ENCODE data around the gene MEF2C. TPM values are rescaled to one million over a fixed set of nuclear protein-coding genes. Genes with fewer than 3 reads are reported as not detected.

The MEF2C gene
- total RNA-seq, 3 donors from 2014 or later (not counting 1 experiment from before 2014, with no cell fraction given), result 9.2 to 22.0 (median 18.3) TPM

DNA sequence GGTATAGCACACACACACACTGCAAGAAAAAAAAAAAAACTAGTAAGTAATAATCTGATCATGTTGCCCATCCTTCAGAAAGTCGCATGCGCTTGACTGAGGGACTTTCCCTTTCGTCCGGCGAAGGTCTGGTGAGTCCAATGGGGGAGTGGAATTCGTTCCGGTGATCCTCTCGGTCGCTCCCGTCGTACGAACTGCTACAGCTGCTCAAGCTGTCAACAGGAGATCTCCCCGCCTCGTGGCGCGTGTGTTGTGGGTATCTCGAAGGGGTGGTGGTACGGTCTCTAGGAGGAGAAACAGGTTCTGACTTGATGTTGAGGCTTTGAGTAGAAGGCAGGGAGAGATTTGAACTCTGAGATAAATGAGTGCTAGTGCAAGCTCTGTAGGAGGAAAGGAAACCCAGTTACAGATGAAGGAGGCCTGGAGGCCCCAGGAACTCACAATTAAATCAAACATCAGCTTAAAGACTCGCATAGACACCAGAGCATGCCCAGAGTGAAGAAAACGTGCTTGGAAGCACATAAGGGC, 160.4 kb downstream of the MEF2C start:
- no peak overlapping the region for H3K4me3 Mint-ChIP-seq
- H3K4me1 Mint-ChIP-seq, result no peaks in the 10 kb centered on the region
- H3K36me3 Mint-ChIP-seq, result no peaks in the 10 kb centered on the region
- Histone ChIP-seq H3K9me3 (ENCODE audit: control insufficient read depth, insufficient read depth, low read length) (no peaks in the 10 kb centered on the region), H3K4me1 (ENCODE audit: control insufficient read depth, insufficient read depth, low read length) (no peaks in the 10 kb centered on the region), H3K27me3 (ENCODE audit: control insufficient read depth, insufficient read depth, low read length) (no peaks in the 10 kb centered on the region), H3K36me3 (ENCODE audit: control insufficient read depth, insufficient read depth, low read length) (peaks cover 2% of the 10 kb centered on the region), H3K4me3 (ENCODE audit: low read length) (no peak overlapping the region), H3K27ac (ENCODE audit: low read length) (no peak overlapping the region)
- no peak for TF ChIP-seq CTCF (IDR thresholded peaks at IDR 0.05)
- H3K9me3 Mint-ChIP-seq, result no peaks in the 10 kb centered on the region
- H3K27ac Mint-ChIP-seq, result no peak overlapping the region
- ATAC-seq (no peak), DNase-seq (no peak)
- H3K27me3 Mint-ChIP-seq (ENCODE audit: low read depth in 2 of 2), result no peaks in the 10 kb centered on the region
- 91% methylated on average over 20 of the region's 20 CpGs for WGBS (ENCODE audit: insufficient coverage)
- intact Hi-C loops (cut with micrococcal nuclease), result loop anchor here (10.0 kb wide), 1 partner anchor 1442 kb away; no protein-coding TSS in a partner anchor

DNA sequence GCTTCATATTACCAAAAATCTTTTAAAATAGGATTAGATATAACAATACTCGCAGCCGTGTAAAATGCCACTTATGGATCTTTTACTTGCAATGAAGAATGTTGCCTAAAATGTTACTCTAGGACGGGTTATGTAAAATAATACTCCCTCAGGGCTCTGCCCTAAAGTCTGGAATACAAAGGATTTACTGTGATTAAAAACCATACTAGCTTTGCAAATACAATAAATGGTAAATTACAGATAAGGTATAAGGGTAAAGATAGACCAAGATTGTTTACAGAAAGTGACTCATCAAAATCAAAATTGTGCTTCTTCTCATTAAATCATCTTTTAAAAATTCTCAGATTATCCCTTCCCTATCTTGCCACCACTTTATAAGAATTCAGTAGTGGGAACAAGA, 163.6 kb downstream of the MEF2C start:
- Histone ChIP-seq H3K36me3 (ENCODE audit: control insufficient read depth, insufficient read depth, low read length) (no peaks in the 10 kb centered on the region), H3K9me3 (ENCODE audit: control insufficient read depth, insufficient read depth, low read length) (no peaks in the 10 kb centered on the region), H3K4me1 (ENCODE audit: control insufficient read depth, insufficient read depth, low read length) (no peaks in the 10 kb centered on the region), H3K27me3 (ENCODE audit: control insufficient read depth, insufficient read depth, low read length) (no peaks in the 10 kb centered on the region), H3K4me3 (ENCODE audit: low read length) (no peak overlapping the region), H3K27ac (ENCODE audit: low read length) (no peak overlapping the region)
- intact Hi-C loops (cut with micrococcal nuclease), result no loop called here
- H3K9me3 Mint-ChIP-seq, result no peaks in the 10 kb centered on the region
- no peaks in the 10 kb centered on the region for H3K27me3 Mint-ChIP-seq (ENCODE audit: low read depth in 2 of 2)
- no peak overlapping the region for H3K27ac Mint-ChIP-seq
- no peak for TF ChIP-seq CTCF (IDR thresholded peaks at IDR 0.05)
- H3K4me3 Mint-ChIP-seq, result no peak overlapping the region
- ATAC-seq (no peak), DNase-seq (no peak)
- WGBS (ENCODE audit: insufficient coverage), result 100% methylated on average over 1 of the region's 3 CpGs
- H3K36me3 Mint-ChIP-seq, result no peaks in the 10 kb centered on the region
- H3K4me1 Mint-ChIP-seq, result no peaks in the 10 kb centered on the region

- Histone ChIP-seq H3K4me3 (ENCODE audit: low read length) (no peak overlapping the region), H3K27ac (ENCODE audit: low read length) (no peak overlapping the region), H3K36me3 (ENCODE audit: control insufficient read depth, insufficient read depth, low read length) (no peaks in the 10 kb centered on the region), H3K4me1 (ENCODE audit: control insufficient read depth, insufficient read depth, low read length) (no peaks in the 10 kb centered on the region), H3K9me3 (ENCODE audit: control insufficient read depth, insufficient read depth, low read length) (no peaks in the 10 kb centered on the region), H3K27me3 (ENCODE audit: control insufficient read depth, insufficient read depth, low read length) (no peaks in the 10 kb centered on the region)
- no peak overlapping the region for H3K4me3 Mint-ChIP-seq
- no peaks in the 10 kb centered on the region for H3K36me3 Mint-ChIP-seq
- ATAC-seq (no peak), DNase-seq (no peak)
- H3K4me1 Mint-ChIP-seq, result no peaks in the 10 kb centered on the region
- no peaks in the 10 kb centered on the region for H3K27me3 Mint-ChIP-seq (ENCODE audit: low read depth in 2 of 2)
- 84% methylated on average over 3 of the region's 4 CpGs for WGBS (ENCODE audit: insufficient coverage)
- intact Hi-C loops (cut with micrococcal nuclease), result no loop called here
- H3K27ac Mint-ChIP-seq, result no peak overlapping the region
- no peak for TF ChIP-seq CTCF (IDR thresholded peaks at IDR 0.05)
- H3K9me3 Mint-ChIP-seq, result no peaks in the 10 kb centered on the region
Measured at GRCh38 chr5:88718736-88719135, 164.2 kb downstream of the MEF2C start.

DNA sequence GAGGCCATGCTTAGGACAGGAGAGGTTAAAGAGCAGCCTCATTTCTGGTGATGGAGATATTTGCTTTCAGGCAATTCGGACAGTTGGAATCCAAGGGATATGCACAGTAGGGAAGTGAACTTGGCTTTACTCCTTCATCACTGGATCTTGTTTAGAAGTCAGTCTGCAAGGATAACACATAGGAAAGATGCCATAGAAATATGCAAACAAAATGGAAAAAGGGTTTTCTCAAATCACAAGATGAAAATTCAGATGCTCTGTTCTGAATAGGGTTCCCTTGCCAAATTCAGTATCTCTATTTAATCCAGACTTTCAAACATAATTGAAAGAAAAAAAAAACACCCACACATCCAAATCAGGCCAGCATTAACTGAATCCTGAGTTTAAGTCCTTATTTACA, 166.9 kb downstream of the MEF2C start:
- H3K36me3 Mint-ChIP-seq, result no peaks in the 10 kb centered on the region
- ATAC-seq (no peak), DNase-seq (no peak)
- TF ChIP-seq CTCF (IDR thresholded peaks at IDR 0.05), result no peak
- H3K9me3 Mint-ChIP-seq, result no peaks in the 10 kb centered on the region
- H3K27ac Mint-ChIP-seq, result no peak overlapping the region
- no peaks in the 10 kb centered on the region for H3K27me3 ChIP-seq (ENCODE audit: control insufficient read depth, insufficient read depth, low read length)
- WGBS (ENCODE audit: insufficient coverage), result 89% methylated on average over 1 of the region's 1 CpG
- H3K4me1 Mint-ChIP-seq, result no peaks in the 10 kb centered on the region
- no peak overlapping the region for H3K4me3 ChIP-seq (ENCODE audit: low read length)
- H3K4me3 Mint-ChIP-seq, result no peak overlapping the region
- intact Hi-C loops (cut with micrococcal nuclease), result no loop called here
- no peaks in the 10 kb centered on the region for H3K9me3 ChIP-seq (ENCODE audit: control insufficient read depth, insufficient read depth, low read length)
- H3K36me3 ChIP-seq (ENCODE audit: control insufficient read depth, insufficient read depth, low read length), result no peaks in the 10 kb centered on the region
- H3K4me1 ChIP-seq (ENCODE audit: control insufficient read depth, insufficient read depth, low read length), result no peaks in the 10 kb centered on the region
- H3K27me3 Mint-ChIP-seq (ENCODE audit: low read depth in 2 of 2), result no peaks in the 10 kb centered on the region
- H3K27ac ChIP-seq (ENCODE audit: low read length), result no peak overlapping the region

Measured in natural killer cell (primary cell).